ENCODE results near the gene NF1. TPM values are rescaled to one million over a fixed set of nuclear protein-coding genes. Genes with fewer than 3 reads are reported as not detected.
A peak's percentile ranks its signal among the peaks of the same experiment; 100 is the strongest.

NF1 gene
- total RNA-seq, 4 donors from 2014 or later, result 51.9 to 67.8 (median 66.3) TPM

DNA sequence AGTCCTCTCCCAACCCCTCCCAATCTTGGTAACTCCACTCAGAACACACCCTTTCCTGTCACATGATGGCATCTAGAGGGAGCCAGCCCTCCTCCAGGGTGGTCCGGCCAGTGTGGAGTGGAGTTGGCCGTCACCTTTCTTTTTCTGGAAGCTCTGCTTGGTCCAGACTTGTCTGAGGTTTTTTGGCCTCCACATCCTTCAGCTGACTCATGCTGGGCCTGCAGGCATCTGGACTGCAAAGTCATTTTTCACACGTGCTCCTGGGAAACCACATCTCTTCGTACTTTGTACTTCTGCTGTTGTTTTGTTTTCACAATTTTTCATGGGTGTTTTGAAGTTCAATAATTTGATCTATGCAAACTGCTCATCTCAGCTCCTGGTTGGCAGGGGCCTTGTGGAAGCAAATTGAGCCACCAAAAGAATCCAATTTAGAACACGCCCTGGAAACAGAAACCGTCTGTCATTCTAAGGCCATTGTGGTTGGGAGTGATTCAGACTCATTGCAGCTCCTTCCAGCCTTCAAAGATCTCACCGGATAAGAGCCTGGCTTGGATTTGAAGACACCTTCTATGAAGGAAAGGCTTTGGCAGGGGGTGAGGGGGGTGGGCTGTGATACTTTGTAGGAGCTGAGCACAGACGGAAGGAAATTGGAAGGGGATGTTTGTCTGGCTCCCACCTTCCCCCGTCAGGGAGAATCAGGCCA is 42.4 kb upstream of the NF1 start:
- TF ChIP-seq, protein P1, sequence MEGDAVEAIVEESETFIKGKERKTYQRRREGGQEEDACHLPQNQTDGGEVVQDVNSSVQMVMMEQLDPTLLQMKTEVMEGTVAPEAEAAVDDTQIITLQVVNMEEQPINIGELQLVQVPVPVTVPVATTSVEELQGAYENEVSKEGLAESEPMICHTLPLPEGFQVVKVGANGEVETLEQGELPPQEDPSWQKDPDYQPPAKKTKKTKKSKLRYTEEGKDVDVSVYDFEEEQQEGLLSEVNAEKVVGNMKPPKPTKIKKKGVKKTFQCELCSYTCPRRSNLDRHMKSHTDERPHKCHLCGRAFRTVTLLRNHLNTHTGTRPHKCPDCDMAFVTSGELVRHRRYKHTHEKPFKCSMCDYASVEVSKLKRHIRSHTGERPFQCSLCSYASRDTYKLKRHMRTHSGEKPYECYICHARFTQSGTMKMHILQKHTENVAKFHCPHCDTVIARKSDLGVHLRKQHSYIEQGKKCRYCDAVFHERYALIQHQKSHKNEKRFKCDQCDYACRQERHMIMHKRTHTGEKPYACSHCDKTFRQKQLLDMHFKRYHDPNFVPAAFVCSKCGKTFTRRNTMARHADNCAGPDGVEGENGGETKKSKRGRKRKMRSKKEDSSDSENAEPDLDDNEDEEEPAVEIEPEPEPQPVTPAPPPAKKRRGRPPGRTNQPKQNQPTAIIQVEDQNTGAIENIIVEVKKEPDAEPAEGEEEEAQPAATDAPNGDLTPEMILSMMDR (IDR thresholded peaks at IDR 0.05), result no peak
- DNase-seq (ENCODE audit: low spot score) (no peak), ATAC-seq (ENCODE audit: low FRiP score) (peak; percentile 41)

DNA sequence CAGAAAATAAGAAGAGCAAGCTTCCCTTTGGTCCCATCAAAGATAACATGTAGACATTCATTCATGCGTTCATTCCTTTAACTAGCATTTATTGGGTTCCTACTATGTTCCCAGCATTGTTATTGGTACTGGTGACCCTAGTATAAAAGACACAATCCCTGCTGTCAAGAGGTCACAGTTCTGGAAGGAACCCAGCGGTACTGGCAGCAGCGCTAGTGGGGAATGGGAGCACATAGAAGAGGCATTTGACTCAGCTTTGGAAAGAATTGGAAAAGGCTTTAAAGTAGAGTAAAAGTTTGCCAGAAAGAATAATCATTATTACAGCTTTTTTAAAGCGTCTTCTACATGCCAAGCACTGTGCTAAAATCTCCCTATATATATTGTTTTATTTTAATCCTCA is 41.7 kb upstream of the NF1 start:
- no peak for ATAC-seq (ENCODE audit: low FRiP score)
- no peak for DNase-seq (ENCODE audit: low spot score)
- TF ChIP-seq, protein P1 (IDR thresholded peaks at IDR 0.05), result no peak

DNA sequence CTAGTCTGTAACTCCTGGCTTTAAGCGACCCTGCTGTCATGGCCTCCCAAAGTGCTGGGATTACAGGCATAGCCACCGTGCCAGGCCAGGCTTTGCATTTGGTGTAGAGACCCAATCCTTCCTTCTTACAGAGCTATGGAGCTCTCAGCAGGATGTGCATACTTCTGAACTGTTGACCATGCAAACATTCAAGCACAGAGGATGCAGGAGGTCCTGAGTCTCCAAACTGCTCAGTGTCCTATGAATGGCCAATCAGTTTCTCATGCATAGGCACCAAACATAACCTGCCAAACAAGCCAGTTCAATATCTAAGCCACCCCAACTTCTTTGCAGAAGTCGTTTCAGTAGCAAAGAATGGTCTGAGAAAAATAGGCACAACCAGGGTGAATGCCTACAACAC is 40.0 kb upstream of the NF1 start:
- ATAC-seq (ENCODE audit: low FRiP score), result no peak
- no peak for DNase-seq (ENCODE audit: low spot score)
- TF ChIP-seq, protein P1 (IDR thresholded peaks at IDR 0.05), result no peak

DNA sequence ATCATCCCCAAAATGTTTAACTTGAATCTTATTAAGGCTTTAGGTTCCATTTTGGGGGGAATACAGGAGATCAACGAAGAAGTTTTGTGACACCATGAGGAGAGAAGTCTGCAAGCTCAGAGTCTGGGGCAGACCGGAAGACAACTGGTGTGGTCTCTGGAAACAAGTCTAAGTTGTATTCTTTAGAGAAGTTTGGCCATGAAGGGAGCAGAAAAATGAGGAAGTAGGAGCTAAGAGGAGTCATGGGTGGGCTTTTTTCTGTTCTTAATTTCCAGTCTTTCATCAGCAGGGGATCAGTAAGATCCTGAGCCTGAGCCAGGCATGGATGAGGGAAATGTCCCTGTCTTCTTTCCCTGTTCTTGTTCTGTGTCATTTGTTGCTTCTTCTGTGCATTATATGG is 35.8 kb upstream of the NF1 start:
- no peak for DNase-seq (ENCODE audit: low spot score)
- ATAC-seq (ENCODE audit: low FRiP score), result no peak
- TF ChIP-seq, protein P1 (IDR thresholded peaks at IDR 0.05), result no peak

DNA sequence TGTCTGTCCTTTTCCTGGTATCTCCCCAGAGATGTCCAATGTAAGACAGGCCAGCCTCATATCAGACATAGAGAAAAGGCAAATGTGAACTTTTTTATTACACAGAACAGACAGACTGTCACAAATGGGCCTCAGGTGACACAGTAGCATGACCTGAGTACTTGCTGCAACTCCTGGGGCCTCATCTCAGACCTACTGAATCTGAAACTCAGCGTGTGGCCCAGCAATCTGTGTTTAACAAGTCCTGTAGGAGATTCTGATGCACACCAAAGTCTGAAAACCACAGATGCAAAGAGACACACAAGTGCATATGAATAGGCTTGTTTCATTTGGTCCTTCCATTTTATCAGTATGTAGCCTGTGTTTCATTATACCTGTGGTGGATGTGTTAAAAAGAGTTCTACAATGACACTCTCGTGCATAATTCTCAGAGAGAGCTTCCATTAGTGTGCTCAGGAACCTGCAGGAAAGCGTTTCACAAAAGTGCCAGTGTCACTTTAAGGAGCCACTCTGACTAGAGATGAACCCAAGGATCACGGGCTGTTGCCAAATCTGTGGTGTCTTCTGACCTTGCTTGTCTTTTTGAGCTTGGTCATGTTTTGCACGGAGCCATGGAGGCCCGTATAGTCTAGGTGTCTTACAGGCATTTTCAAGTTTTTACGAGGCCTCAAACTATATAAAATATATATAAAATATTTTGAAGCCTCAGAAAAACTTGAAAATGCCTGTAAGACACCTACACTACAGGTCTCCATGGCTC is 33.8 kb upstream of the NF1 start:
- DNase-seq (ENCODE audit: low spot score) (no peak), ATAC-seq (ENCODE audit: low FRiP score) (no peak)
- TF ChIP-seq, protein P1 (IDR thresholded peaks at IDR 0.05), result no peak

DNA sequence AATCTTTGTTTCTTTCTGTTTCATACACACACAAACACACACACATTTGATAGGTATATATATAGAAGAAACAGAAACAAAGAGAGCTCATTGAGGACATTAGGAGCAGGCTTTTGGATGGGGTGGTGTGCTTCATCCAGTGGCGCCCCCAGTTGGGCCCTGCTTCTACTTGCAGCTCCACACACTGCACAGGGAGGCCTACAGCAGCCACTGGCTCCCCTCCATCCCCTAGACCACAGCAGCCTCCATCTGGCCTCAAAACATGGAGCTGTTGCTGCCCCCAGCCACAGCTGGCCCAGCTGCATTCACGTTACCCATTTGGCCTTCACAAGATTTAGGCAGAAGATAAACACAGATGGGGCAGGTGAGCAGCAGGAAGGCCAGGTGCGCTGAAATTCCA is 33.1 kb upstream of the NF1 start:
- DNase-seq (ENCODE audit: low spot score), result no peak
- no peak for ATAC-seq (ENCODE audit: low FRiP score)
- TF ChIP-seq, protein P1 (IDR thresholded peaks at IDR 0.05), result no peak

DNA sequence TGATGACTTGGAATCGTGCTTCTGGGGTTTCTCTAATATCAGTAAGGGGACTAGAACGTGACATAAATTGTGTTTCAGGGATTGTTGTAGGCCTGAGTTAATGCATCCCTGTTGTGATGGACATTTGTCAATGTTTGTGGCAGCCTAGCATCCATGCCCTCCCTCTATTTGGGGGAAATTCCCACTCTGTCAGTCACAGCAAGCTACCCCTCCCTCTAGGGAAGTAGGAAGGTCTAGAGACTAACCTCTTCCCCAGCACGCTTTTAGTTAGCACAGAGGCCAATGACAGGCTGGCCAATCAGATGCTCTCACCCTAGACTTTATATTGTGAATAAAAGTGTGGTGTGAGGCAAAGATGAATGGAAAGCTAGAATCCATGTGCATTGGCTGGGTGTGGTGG is 32.4 kb upstream of the NF1 start:
- ATAC-seq (ENCODE audit: low FRiP score), result no peak
- TF ChIP-seq, protein P1 (IDR thresholded peaks at IDR 0.05), result no peak

More for the DNA sequence above, 32.4 kb upstream of the NF1 start:
- no peak for DNase-seq (ENCODE audit: low spot score)
